K562 (cell line): Measurements from ENCODE around the gene TIMM17A. TPM values are rescaled to one million over a fixed set of nuclear protein-coding genes. Genes with fewer than 3 reads are reported as not detected.
A peak's percentile ranks its signal among the peaks of the same experiment; 100 is the strongest.

ENCODE experiments used
- ATF1 ChIP-seq, 2 experiments: fragments of 450-650 bp in 1 of 2; IDR thresholded peaks; 2 replicates each; pipeline ENCODE4 v1.6.1; 2016; ENCODE audit warnings: missing compliant biosample characterization in 1 of 2, missing genetic modification characterization in 1 of 2
- CBFA2T3 ChIP-seq: fragments of 450-650 bp; IDR thresholded peaks from 2 replicates; pipeline ENCODE4 v1.6.1; 2017
- CBFB ChIP-seq: sonication (generic); formaldehyde crosslinking; IDR thresholded peaks from 2 replicates; pipeline ENCODE4 v1.4.0; 2020; ENCODE audit warnings: mild to moderate bottlenecking, missing genetic modification reagents
- CREBBP ChIP-seq: IDR thresholded peaks from one replicate; pipeline ENCODE4 v1.6.1; 2012; ENCODE audit warnings: low read depth, mild to moderate bottlenecking, control low read depth, inconsistent platforms, low read length
- FOXK2 ChIP-seq, 2 experiments: fragments of 450-650 bp; IDR thresholded peaks in 1 of 2; conservative IDR thresholded peaks in 1 of 2; 2 replicates each; pipeline ENCODE4 v1.6.1; 2016; ENCODE audit warnings: low read depth in 2 of 2, mild to moderate bottlenecking in 1 of 2
- MTA2 ChIP-seq: fragments of 450-650 bp; IDR thresholded peaks from 2 replicates; pipeline ENCODE4 v1.6.1; 2016; ENCODE audit warnings: low read depth
- NFIX ChIP-seq: fragments of 250-450 bp; sonication (Bioruptor Pico); IDR thresholded peaks from 2 replicates; pipeline ENCODE4 v1.4.0; 2020; ENCODE audit warnings: low read depth, mild to moderate bottlenecking, moderate library complexity
- SOX6 ChIP-seq: fragments of 450-650 bp; IDR thresholded peaks from 2 replicates; pipeline ENCODE4 v1.6.1; 2014; ENCODE audit warnings: mild to moderate bottlenecking
- polyA plus RNA-seq, 8 experiments: library from polyadenylated mRNA; depleted of rRNA in 4 of 8; stranded (reverse) in 5 of 8; unstranded in 3 of 8; fragments of >200 nt; fragmentation: Nextera tagmentation in 2 of 8; fragmentation: Illumina TruSeq in 1 of 8; extraction: Ambion mirVana in 2 of 8; extraction: Trizol in 1 of 8; gene quantifications; 2 replicates each; pipeline versions ENCODE4 v1.2.1 to v1.2.3, GENCODE V29; 2011 to 2014; ENCODE audit warnings: inconsistent platforms in 1 of 8, missing spikeins in 1 of 8
- total RNA-seq, 7 experiments: library from RNA; depleted of rRNA in 6 of 7; stranded (reverse); fragments of >200 nt in 6 of 7; fragmentation: Illumina TruSeq in 2 of 7; extraction: Trizol in 2 of 7; gene quantifications; 2 replicates each; pipeline versions ENCODE4 v1.2.1 to v1.2.3, GENCODE V29; 2011 to 2021; ENCODE audit warnings: low replicate concordance in 1 of 7
- TF ChIP-seq, protein P1 (sequence below): fragments of 450-650 bp; conservative IDR thresholded peaks from 2 replicates; pipeline ENCODE4 v1.6.1; 2016; ENCODE audit warnings: missing genetic modification characterization, low read depth, mild to moderate bottlenecking, missing compliant biosample characterization, moderate library complexity
- TF ChIP-seq, protein P2 (sequence below), 2 experiments: fragments of 150-350 bp in 1 of 2; IDR thresholded peaks; 2 replicates each; pipeline ENCODE4 v1.6.1; 2012 to 2016; ENCODE audit warnings: low read depth in 2 of 2, low read length in 2 of 2, mild to moderate bottlenecking in 1 of 2, moderate library complexity in 1 of 2

The TIMM17A gene
- total and polyA plus RNA-seq, 9 of the 15 experiments (the other 6 are each of a cell fraction or from before 2014, with no cell fraction given), result 116 to 744 (median 180) TPM

DNA sequence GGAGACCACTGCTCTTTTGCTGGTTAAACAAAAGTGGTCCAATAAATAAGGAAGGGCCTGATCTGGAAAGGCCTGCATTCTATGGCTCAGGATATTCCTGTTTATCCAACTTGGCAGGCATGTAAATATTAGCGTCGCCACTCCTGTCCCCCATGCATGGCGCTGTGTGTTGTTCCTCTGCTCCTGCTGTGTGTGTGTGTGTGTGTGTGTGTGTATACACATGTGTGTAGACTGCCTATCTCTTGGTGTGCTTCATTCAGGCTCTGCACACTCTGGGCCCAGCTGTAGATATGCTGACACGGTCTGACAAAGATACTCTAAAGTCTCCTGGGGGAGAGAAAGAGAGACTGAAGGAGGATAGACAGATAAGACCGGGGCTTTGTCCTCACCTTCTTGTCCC lies 15.7 kb upstream of the TIMM17A start (continued):
- TF ChIP-seq, protein P1, sequence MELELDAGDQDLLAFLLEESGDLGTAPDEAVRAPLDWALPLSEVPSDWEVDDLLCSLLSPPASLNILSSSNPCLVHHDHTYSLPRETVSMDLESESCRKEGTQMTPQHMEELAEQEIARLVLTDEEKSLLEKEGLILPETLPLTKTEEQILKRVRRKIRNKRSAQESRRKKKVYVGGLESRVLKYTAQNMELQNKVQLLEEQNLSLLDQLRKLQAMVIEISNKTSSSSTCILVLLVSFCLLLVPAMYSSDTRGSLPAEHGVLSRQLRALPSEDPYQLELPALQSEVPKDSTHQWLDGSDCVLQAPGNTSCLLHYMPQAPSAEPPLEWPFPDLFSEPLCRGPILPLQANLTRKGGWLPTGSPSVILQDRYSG (tag), result no peak
- 0 out of 4 replicates have a peak, but pooled peaks have one; percentile 15 to 49 for TF ChIP-seq FOXK2 (conservative IDR thresholded peaks at IDR 0.05 in 1 of 2, IDR thresholded peaks at IDR 0.05 in 1 of 2; ENCODE audit: low read depth in 2 of 2)
- no peak for TF ChIP-seq CBFB (CRISPR knock-in tag)
- TF ChIP-seq CREBBP, result no peak
- TF ChIP-seq, protein P2, sequence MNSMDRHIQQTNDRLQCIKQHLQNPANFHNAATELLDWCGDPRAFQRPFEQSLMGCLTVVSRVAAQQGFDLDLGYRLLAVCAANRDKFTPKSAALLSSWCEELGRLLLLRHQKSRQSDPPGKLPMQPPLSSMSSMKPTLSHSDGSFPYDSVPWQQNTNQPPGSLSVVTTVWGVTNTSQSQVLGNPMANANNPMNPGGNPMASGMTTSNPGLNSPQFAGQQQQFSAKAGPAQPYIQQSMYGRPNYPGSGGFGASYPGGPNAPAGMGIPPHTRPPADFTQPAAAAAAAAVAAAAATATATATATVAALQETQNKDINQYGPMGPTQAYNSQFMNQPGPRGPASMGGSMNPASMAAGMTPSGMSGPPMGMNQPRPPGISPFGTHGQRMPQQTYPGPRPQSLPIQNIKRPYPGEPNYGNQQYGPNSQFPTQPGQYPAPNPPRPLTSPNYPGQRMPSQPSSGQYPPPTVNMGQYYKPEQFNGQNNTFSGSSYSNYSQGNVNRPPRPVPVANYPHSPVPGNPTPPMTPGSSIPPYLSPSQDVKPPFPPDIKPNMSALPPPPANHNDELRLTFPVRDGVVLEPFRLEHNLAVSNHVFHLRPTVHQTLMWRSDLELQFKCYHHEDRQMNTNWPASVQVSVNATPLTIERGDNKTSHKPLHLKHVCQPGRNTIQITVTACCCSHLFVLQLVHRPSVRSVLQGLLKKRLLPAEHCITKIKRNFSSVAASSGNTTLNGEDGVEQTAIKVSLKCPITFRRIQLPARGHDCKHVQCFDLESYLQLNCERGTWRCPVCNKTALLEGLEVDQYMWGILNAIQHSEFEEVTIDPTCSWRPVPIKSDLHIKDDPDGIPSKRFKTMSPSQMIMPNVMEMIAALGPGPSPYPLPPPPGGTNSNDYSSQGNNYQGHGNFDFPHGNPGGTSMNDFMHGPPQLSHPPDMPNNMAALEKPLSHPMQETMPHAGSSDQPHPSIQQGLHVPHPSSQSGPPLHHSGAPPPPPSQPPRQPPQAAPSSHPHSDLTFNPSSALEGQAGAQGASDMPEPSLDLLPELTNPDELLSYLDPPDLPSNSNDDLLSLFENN (IDR thresholded peaks at IDR 0.05; ENCODE audit: low read depth in 2 of 2, low read length in 2 of 2), result no peak
- 0 out of 2 replicates have a peak, but pooled peaks have one; percentile 11 for TF ChIP-seq SOX6
- TF ChIP-seq NFIX (CRISPR knock-in tag), result no peak
- no peak for TF ChIP-seq MTA2
- TF ChIP-seq ATF1 (CRISPR knock-in tag; IDR thresholded peaks at IDR 0.05), result no peak
- TF ChIP-seq ATF1 (tag; IDR thresholded peaks at IDR 0.05), result 0 out of 2 replicates have a peak, but pooled peaks have one; percentile 11
- peak; percentile 77 for TF ChIP-seq CBFA2T3
